Osteoblast (primary cell): ENCODE measurements around the gene TEX13C. TPM values are rescaled to one million over a fixed set of nuclear protein-coding genes. Genes with fewer than 3 reads are reported as not detected.

Experiments
- DNase-seq: peaks from one replicate; pipeline ENCODE4 v3.0.0; 2011; ENCODE audit warnings: low spot score, mixed read lengths; ENCODE audit not compliant: insufficient read length; ENCODE audit errors: missing footprints
- H2AFZ ChIP-seq: 2 replicates; pipeline ENCODE4 v1.6.0; 2011; ENCODE audit warnings: mild to moderate bottlenecking, low read length
- H3K27ac ChIP-seq: 2 replicates; pipeline ENCODE4 v1.5.1; 2011; ENCODE audit warnings: mild to moderate bottlenecking, low read depth, low read length, moderate library complexity
- H3K27me3 ChIP-seq: 2 replicates; pipeline ENCODE4 v1.6.0; 2012; ENCODE audit warnings: mild to moderate bottlenecking, control low read depth, inconsistent platforms, low read length, moderate library complexity; ENCODE audit not compliant: insufficient read depth
- H3K36me3 ChIP-seq: 2 replicates; pipeline ENCODE4 v1.5.1; 2011; ENCODE audit warnings: mild to moderate bottlenecking, low read length, control low read depth, moderate library complexity; ENCODE audit not compliant: insufficient read depth
- H3K4me1 ChIP-seq: 2 replicates; pipeline ENCODE4 v1.5.1; 2011; ENCODE audit warnings: mild to moderate bottlenecking, low read length, control low read depth, moderate library complexity; ENCODE audit not compliant: insufficient read depth
- H3K4me2 ChIP-seq: 2 replicates; pipeline ENCODE4 v1.6.0; 2011; ENCODE audit warnings: mild to moderate bottlenecking, low read length; ENCODE audit not compliant: insufficient read depth
- H3K4me3 ChIP-seq: fragments of 200-600 bp; sonication (generic); 3 replicates; pipeline ENCODE4 v1.5.1; 2012; ENCODE audit warnings: mild to moderate bottlenecking, low read length, inconsistent platforms; ENCODE audit not compliant: insufficient read depth
- H3K79me2 ChIP-seq: 2 replicates; pipeline ENCODE4 v1.6.0; 2012; ENCODE audit warnings: mild to moderate bottlenecking, low read length, control low read depth, inconsistent platforms; ENCODE audit not compliant: insufficient read depth
- H3K9me3 ChIP-seq: 2 replicates; pipeline ENCODE4 v1.5.1; 2011; ENCODE audit warnings: low read depth, low read length, control low read depth
- H4K20me1 ChIP-seq: 2 replicates; pipeline ENCODE4 v1.6.0; 2012; ENCODE audit warnings: mild to moderate bottlenecking, low read length, control low read depth; ENCODE audit not compliant: insufficient read depth
- total RNA-seq: library from RNA; depleted of rRNA; stranded (reverse); fragments of >200 nt; gene quantifications from 2 replicates; pipeline ENCODE4 v1.2.3, GENCODE V29; 2012
- TF ChIP-seq, protein P1 (sequence below): IDR thresholded peaks from 2 replicates; pipeline ENCODE4 v1.5.1; 2011; ENCODE audit warnings: mild to moderate bottlenecking, low read depth, low read length, moderate library complexity; ENCODE audit errors: extremely low read depth

The TEX13C gene
- total RNA-seq, 1 donor = not detected

DNA sequence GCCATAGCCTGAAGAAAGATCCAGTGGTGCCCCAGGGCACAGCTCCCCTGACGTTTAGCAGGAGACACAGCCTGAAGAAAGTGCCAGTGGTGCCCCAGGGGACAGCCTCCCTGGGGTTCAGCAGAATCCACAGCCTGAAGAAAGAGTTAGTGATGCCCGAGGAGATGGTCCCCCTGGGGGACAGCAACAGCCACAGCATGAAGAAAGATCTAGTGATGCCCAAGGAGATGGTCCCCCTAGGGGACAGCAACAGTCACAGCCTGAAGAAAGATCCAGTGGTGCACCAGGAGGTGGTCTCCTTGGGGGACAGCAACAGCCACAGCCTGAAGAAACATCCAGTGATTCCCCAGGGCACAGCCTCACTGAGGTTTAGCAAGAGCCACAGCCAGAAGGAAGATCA is 2.8 kb downstream of the TEX13C start:
- DNase-seq = no peak
- H3K4me1 ChIP-seq = no peaks in the 10 kb centered on the region
- H3K9me3 ChIP-seq = no peaks in the 10 kb centered on the region
- no peaks in the 10 kb centered on the region for H3K36me3 ChIP-seq
- no peak overlapping the region for H3K4me2 ChIP-seq
- no peaks in the 10 kb centered on the region for H3K79me2 ChIP-seq
- H4K20me1 ChIP-seq = no peaks in the 10 kb centered on the region
- no peak overlapping the region for H3K4me3 ChIP-seq
- no peak overlapping the region for H2AFZ ChIP-seq
- no peak overlapping the region for H3K27ac ChIP-seq
- TF ChIP-seq, protein P1, sequence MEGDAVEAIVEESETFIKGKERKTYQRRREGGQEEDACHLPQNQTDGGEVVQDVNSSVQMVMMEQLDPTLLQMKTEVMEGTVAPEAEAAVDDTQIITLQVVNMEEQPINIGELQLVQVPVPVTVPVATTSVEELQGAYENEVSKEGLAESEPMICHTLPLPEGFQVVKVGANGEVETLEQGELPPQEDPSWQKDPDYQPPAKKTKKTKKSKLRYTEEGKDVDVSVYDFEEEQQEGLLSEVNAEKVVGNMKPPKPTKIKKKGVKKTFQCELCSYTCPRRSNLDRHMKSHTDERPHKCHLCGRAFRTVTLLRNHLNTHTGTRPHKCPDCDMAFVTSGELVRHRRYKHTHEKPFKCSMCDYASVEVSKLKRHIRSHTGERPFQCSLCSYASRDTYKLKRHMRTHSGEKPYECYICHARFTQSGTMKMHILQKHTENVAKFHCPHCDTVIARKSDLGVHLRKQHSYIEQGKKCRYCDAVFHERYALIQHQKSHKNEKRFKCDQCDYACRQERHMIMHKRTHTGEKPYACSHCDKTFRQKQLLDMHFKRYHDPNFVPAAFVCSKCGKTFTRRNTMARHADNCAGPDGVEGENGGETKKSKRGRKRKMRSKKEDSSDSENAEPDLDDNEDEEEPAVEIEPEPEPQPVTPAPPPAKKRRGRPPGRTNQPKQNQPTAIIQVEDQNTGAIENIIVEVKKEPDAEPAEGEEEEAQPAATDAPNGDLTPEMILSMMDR = no peak
- H3K27me3 ChIP-seq = no peaks in the 10 kb centered on the region

DNA sequence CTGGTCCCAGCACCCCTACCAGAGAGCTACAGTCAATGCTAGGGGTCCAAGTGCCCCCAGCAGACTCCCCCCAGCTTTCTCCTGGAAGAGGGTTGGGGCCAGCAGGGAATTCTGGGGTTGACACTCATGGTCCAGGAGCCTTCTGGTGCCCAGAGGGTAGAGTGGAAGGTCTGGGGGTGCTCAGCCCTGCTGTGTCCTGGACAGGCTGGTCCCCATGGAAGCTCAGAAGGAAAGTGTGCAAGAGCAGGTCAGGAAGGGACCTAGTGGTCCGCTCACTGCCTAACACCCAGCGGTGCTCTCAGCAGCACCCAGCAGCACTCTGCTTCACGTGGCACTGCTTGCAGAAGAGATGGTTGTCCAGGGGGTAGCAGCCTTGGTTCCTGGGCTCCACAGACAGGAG is 6.9 kb downstream of the TEX13C start:
- Histone ChIP-seq H3K27me3 (no peaks in the 10 kb centered on the region), H3K36me3 (no peaks in the 10 kb centered on the region), H3K4me1 (no peaks in the 10 kb centered on the region), H3K27ac (no peak overlapping the region), H2AFZ (no peak overlapping the region), H3K79me2 (no peaks in the 10 kb centered on the region), H3K9me3 (no peaks in the 10 kb centered on the region), H3K4me2 (no peak overlapping the region), H3K4me3 (no peak overlapping the region), H4K20me1 (no peaks in the 10 kb centered on the region)
- no peak for DNase-seq
- TF ChIP-seq, protein P1 = no peak

DNA sequence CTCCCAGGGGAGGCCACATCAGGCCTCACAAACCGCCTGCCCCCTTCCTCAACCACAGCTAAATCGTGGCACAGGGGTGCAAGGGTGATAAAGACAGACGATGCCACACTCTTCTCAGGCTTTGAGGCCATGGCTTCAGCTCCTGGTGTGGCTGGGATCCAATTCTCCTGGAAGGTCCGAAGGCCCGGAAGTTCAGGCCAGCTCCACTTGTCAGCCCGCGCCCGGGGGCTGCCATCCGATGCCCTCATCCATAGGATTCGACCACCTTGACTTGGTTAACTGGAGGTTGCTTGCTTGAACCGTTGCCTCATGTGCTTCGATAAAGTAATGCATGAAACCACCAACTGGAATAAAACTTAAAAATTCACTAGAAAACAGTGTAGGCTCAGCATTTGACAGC is 8.2 kb downstream of the TEX13C start:
- Histone ChIP-seq H2AFZ (no peak overlapping the region), H3K4me1 (no peaks in the 10 kb centered on the region), H3K27ac (no peak overlapping the region), H3K27me3 (no peaks in the 10 kb centered on the region), H3K4me2 (no peak overlapping the region), H4K20me1 (no peaks in the 10 kb centered on the region), H3K79me2 (no peaks in the 10 kb centered on the region), H3K4me3 (no peak overlapping the region), H3K9me3 (no peaks in the 10 kb centered on the region), H3K36me3 (no peaks in the 10 kb centered on the region)
- no peak for DNase-seq
- TF ChIP-seq, protein P1 = no peak

DNA sequence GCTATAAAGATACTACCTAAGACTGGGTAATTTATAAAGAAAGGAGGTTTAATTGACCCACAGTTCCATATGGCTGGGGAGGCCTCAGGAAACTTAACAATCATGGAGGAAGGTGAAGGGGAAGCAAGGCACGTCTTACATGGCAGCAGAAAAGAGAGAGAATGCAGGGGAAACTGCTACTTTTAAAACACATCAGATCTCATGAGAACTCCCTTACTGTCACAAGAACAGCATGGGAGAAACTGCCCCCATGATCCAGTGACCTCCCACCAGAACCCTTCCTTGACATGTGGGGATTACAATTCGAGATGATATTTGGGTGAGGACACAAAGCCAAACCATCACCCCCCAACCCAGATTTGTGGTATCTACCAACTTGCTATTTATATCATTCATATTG is 13.9 kb downstream of the TEX13C start:
- H4K20me1 ChIP-seq = no peaks in the 10 kb centered on the region
- no peaks in the 10 kb centered on the region for H3K9me3 ChIP-seq
- no peak overlapping the region for H3K27ac ChIP-seq
- no peaks in the 10 kb centered on the region for H3K79me2 ChIP-seq
- H3K4me2 ChIP-seq = no peak overlapping the region
- H2AFZ ChIP-seq = no peak overlapping the region
- H3K36me3 ChIP-seq = no peaks in the 10 kb centered on the region
- no peaks in the 10 kb centered on the region for H3K27me3 ChIP-seq
- H3K4me3 ChIP-seq = no peak overlapping the region
- TF ChIP-seq, protein P1 = no peak
- H3K4me1 ChIP-seq = no peaks in the 10 kb centered on the region
- DNase-seq = no peak
